HepG2 (cell line): ENCODE results near the gene ACSS2. TPM values are rescaled to one million over a fixed set of nuclear protein-coding genes. Genes with fewer than 3 reads are reported as not detected.

ENCODE experiments used
- HNRNPK ChIP-seq: fragments of 200-400 bp; formaldehyde crosslinking; IDR thresholded peaks from 2 replicates; pipeline ENCODE4 v1.6.1; 2018; ENCODE audit warnings: low read length, low read depth, moderate library complexity, mild to moderate bottlenecking; ENCODE audit not compliant: poor library complexity, severe bottlenecking
- KLF15 ChIP-seq: sonication (generic); formaldehyde crosslinking; IDR thresholded peaks from 2 replicates; pipeline ENCODE4 v1.8.1; 2023; ENCODE audit warnings: borderline replicate concordance, mild to moderate bottlenecking, inconsistent platforms, missing genetic modification reagents, mixed read lengths
- NCOA2 ChIP-seq: sonication (generic); formaldehyde crosslinking; IDR thresholded peaks from 2 replicates; pipeline ENCODE4 v1.8.0; 2022; ENCODE audit warnings: inconsistent platforms
- NFRKB ChIP-seq: fragments of 450-650 bp; IDR thresholded peaks from 2 replicates; pipeline ENCODE4 v1.6.1; 2017
- NR2F6 ChIP-seq, 2 experiments: IDR thresholded peaks; 2 replicates each; pipeline ENCODE4 v1.6.1; 2016; ENCODE audit warnings: antibody characterized with exemption in 1 of 2, mild to moderate bottlenecking in 1 of 2
- TFDP1 ChIP-seq: IDR thresholded peaks from 2 replicates; pipeline ENCODE4 v1.6.1; 2016; ENCODE audit warnings: missing compliant biosample characterization, missing genetic modification reagents, borderline replicate concordance
- ZBTB42 ChIP-seq: sonication (generic); formaldehyde crosslinking; IDR thresholded peaks from 2 replicates; pipeline ENCODE4 v1.5.0; 2020; ENCODE audit warnings: mild to moderate bottlenecking, missing genetic modification reagents
- ZNF12 ChIP-seq: sonication (generic); formaldehyde crosslinking; IDR thresholded peaks from 2 replicates; pipeline ENCODE4 v1.5.0; 2020; ENCODE audit warnings: missing genetic modification reagents
- ZNF121 ChIP-seq: sonication (generic); formaldehyde crosslinking; IDR thresholded peaks from 2 replicates; pipeline ENCODE4 v1.5.0; 2020; ENCODE audit warnings: mild to moderate bottlenecking, missing genetic modification reagents
- ZNF160 ChIP-seq: sonication (generic); formaldehyde crosslinking; IDR thresholded peaks from 2 replicates; pipeline ENCODE4 v1.8.0; 2022; ENCODE audit warnings: mild to moderate bottlenecking, inconsistent platforms, missing genetic modification reagents
- ZNF20 ChIP-seq: sonication (generic); formaldehyde crosslinking; IDR thresholded peaks from 2 replicates; pipeline ENCODE4 v1.4.0; 2020; ENCODE audit warnings: mild to moderate bottlenecking, moderate library complexity, missing genetic modification reagents
- ZNF224 ChIP-seq: sonication (generic); formaldehyde crosslinking; IDR thresholded peaks from 2 replicates; pipeline ENCODE4 v1.5.0; 2020; ENCODE audit warnings: mild to moderate bottlenecking, missing genetic modification reagents
- ZNF510 ChIP-seq: sonication (generic); formaldehyde crosslinking; IDR thresholded peaks from 2 replicates; pipeline ENCODE4 v1.4.0; 2020; ENCODE audit warnings: low read depth, mild to moderate bottlenecking, missing genetic modification reagents
- ZNF780A ChIP-seq: sonication (generic); formaldehyde crosslinking; IDR thresholded peaks from 2 replicates; pipeline ENCODE4 v1.8.0; 2022; ENCODE audit warnings: mild to moderate bottlenecking, missing genetic modification reagents, moderate library complexity
- polyA plus RNA-seq, 8 experiments: library from polyadenylated mRNA; depleted of rRNA in 3 of 8; stranded (reverse) in 7 of 8; unstranded in 1 of 8; fragments of >200 nt; fragmentation: Illumina TruSeq in 4 of 8; extraction: Trizol in 4 of 8; gene quantifications; 2 replicates each; pipeline versions ENCODE4 v1.2.1 to v1.2.3, GENCODE V29; 2011 to 2016; ENCODE audit warnings: low read depth in 4 of 8, missing spikeins in 1 of 8, mixed read lengths in 1 of 8; ENCODE audit not compliant: insufficient read depth in 1 of 8
- total RNA-seq, 5 experiments: library from RNA; depleted of rRNA; stranded (reverse); fragments of >200 nt; fragmentation: Illumina TruSeq; extraction: Trizol; gene quantifications; 2 replicates each; pipeline ENCODE4 v1.2.3, GENCODE V29; 2016; ENCODE audit warnings: low read depth in 1 of 5
- TF ChIP-seq, protein P1 (sequence below): sonication (generic); formaldehyde crosslinking; IDR thresholded peaks from 2 replicates; pipeline ENCODE4 v1.9.0; 2021; ENCODE audit warnings: missing genetic modification reagents, borderline replicate concordance
- TF ChIP-seq, protein P2 (sequence below), 2 experiments: fragments of 450-650 bp in 1 of 2; sonication (generic) in 1 of 2; formaldehyde crosslinking; IDR thresholded peaks; 2 replicates each; pipeline versions ENCODE4 v1.5.0 to v1.8.0; 2020 to 2022; ENCODE audit warnings: mild to moderate bottlenecking in 1 of 2, missing genetic modification reagents in 1 of 2
- TF ChIP-seq, protein P3 (sequence below): sonication (generic); formaldehyde crosslinking; IDR thresholded peaks from 2 replicates; pipeline ENCODE4 v1.5.0; 2020; ENCODE audit warnings: mild to moderate bottlenecking, missing genetic modification reagents, borderline replicate concordance
- TF ChIP-seq, protein P4 (sequence below): sonication (generic); formaldehyde crosslinking; IDR thresholded peaks from 2 replicates; pipeline ENCODE4 v1.8.1; 2023; ENCODE audit warnings: mild to moderate bottlenecking, missing genetic modification reagents

ACSS2 gene
- total and polyA plus RNA-seq, 2 of the 13 experiments (the other 11 are each of a cell fraction or from before 2014, with no cell fraction given), result 72.8 to 89.7 TPM

GRCh38 chr20:34954904-34955230 is 78.5 kb downstream of the ACSS2 start (continued):
- TF ChIP-seq, protein P1, sequence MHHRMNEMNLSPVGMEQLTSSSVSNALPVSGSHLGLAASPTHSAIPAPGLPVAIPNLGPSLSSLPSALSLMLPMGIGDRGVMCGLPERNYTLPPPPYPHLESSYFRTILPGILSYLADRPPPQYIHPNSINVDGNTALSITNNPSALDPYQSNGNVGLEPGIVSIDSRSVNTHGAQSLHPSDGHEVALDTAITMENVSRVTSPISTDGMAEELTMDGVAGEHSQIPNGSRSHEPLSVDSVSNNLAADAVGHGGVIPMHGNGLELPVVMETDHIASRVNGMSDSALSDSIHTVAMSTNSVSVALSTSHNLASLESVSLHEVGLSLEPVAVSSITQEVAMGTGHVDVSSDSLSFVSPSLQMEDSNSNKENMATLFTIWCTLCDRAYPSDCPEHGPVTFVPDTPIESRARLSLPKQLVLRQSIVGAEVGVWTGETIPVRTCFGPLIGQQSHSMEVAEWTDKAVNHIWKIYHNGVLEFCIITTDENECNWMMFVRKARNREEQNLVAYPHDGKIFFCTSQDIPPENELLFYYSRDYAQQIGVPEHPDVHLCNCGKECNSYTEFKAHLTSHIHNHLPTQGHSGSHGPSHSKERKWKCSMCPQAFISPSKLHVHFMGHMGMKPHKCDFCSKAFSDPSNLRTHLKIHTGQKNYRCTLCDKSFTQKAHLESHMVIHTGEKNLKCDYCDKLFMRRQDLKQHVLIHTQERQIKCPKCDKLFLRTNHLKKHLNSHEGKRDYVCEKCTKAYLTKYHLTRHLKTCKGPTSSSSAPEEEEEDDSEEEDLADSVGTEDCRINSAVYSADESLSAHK, result 0 out of 2 replicates have a peak, but pooled peaks have one; percentile 50
- 0 out of 2 replicates have a peak, but pooled peaks have one; percentile 28 for TF ChIP-seq ZNF160 (CRISPR knock-in tag)
- TF ChIP-seq NFRKB, result no peak
- peak; percentile 75; the same call in 1 of the 2 replicates for TF ChIP-seq TFDP1
- TF ChIP-seq ZNF224 (CRISPR knock-in tag), result no peak
- TF ChIP-seq, protein P2, sequence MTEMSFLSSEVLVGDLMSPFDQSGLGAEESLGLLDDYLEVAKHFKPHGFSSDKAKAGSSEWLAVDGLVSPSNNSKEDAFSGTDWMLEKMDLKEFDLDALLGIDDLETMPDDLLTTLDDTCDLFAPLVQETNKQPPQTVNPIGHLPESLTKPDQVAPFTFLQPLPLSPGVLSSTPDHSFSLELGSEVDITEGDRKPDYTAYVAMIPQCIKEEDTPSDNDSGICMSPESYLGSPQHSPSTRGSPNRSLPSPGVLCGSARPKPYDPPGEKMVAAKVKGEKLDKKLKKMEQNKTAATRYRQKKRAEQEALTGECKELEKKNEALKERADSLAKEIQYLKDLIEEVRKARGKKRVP (CRISPR knock-in tag; IDR thresholded peaks at IDR 0.05), result peak in 1 of 2 experiments; percentile 48; a peak in 1 of 4 replicates
- peak; percentile 58; the same call in 1 of the 2 replicates for TF ChIP-seq ZNF20 (CRISPR knock-in tag)
- TF ChIP-seq NR2F6 (IDR thresholded peaks at IDR 0.05), result no peak
- TF ChIP-seq NR2F6 (CRISPR knock-in tag; IDR thresholded peaks at IDR 0.05), result no peak
- TF ChIP-seq, protein P3, sequence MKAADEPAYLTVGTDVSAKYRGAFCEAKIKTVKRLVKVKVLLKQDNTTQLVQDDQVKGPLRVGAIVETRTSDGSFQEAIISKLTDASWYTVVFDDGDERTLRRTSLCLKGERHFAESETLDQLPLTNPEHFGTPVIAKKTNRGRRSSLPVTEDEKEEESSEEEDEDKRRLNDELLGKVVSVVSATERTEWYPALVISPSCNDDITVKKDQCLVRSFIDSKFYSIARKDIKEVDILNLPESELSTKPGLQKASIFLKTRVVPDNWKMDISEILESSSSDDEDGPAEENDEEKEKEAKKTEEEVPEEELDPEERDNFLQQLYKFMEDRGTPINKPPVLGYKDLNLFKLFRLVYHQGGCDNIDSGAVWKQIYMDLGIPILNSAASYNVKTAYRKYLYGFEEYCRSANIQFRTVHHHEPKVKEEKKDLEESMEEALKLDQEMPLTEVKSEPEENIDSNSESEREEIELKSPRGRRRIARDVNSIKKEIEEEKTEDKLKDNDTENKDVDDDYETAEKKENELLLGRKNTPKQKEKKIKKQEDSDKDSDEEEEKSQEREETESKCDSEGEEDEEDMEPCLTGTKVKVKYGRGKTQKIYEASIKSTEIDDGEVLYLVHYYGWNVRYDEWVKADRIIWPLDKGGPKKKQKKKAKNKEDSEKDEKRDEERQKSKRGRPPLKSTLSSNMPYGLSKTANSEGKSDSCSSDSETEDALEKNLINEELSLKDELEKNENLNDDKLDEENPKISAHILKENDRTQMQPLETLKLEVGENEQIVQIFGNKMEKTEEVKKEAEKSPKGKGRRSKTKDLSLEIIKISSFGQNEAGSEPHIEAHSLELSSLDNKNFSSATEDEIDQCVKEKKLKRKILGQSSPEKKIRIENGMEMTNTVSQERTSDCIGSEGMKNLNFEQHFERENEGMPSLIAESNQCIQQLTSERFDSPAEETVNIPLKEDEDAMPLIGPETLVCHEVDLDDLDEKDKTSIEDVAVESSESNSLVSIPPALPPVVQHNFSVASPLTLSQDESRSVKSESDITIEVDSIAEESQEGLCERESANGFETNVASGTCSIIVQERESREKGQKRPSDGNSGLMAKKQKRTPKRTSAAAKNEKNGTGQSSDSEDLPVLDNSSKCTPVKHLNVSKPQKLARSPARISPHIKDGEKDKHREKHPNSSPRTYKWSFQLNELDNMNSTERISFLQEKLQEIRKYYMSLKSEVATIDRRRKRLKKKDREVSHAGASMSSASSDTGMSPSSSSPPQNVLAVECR (CRISPR knock-in tag), result no peak
- no peak for TF ChIP-seq ZNF121
- TF ChIP-seq, protein P4, sequence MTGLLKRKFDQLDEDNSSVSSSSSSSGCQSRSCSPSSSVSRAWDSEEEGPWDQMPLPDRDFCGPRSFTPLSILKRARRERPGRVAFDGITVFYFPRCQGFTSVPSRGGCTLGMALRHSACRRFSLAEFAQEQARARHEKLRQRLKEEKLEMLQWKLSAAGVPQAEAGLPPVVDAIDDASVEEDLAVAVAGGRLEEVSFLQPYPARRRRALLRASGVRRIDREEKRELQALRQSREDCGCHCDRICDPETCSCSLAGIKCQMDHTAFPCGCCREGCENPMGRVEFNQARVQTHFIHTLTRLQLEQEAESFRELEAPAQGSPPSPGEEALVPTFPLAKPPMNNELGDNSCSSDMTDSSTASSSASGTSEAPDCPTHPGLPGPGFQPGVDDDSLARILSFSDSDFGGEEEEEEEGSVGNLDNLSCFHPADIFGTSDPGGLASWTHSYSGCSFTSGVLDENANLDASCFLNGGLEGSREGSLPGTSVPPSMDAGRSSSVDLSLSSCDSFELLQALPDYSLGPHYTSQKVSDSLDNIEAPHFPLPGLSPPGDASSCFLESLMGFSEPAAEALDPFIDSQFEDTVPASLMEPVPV (CRISPR knock-in tag), result no peak
- TF ChIP-seq ZNF780A, result no peak
- TF ChIP-seq NCOA2 (CRISPR knock-in tag), result no peak
- TF ChIP-seq ZNF510 (CRISPR knock-in tag), result no peak
- no peak for TF ChIP-seq ZNF12 (CRISPR knock-in tag)
- no peak for TF ChIP-seq HNRNPK
- no peak for TF ChIP-seq KLF15 (CRISPR knock-in tag)
- no peak for TF ChIP-seq ZBTB42 (CRISPR knock-in tag)
